ENCODE measurements around the gene METTL15.
"Not testable (repeated sequence)": the region's sequence is repeated elsewhere in the genome, so short reads cannot be mapped to it uniquely, and the experiment has no call there.

DNA sequence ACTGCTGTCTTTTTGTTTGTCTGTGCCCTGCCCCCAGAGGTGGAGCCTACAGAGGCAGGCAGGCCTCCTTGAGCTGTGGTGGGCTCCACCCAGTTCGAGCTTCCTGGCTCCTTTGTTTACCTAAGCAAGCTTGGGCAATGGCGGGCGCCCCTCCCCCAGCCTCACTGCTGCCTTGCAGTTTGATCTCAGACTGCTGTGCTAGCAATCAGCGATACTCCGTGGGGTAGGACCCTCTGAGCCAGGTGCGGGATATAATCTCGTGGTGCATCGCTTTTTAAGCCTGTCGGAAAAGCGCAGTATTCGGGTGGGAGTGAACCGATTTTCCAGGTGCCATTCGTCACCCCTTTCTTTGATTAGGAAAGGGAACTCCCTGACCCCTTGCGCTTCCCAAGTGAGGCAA is 269.9 kb downstream of the METTL15 start:
- TF ChIP-seq, protein P1, sequence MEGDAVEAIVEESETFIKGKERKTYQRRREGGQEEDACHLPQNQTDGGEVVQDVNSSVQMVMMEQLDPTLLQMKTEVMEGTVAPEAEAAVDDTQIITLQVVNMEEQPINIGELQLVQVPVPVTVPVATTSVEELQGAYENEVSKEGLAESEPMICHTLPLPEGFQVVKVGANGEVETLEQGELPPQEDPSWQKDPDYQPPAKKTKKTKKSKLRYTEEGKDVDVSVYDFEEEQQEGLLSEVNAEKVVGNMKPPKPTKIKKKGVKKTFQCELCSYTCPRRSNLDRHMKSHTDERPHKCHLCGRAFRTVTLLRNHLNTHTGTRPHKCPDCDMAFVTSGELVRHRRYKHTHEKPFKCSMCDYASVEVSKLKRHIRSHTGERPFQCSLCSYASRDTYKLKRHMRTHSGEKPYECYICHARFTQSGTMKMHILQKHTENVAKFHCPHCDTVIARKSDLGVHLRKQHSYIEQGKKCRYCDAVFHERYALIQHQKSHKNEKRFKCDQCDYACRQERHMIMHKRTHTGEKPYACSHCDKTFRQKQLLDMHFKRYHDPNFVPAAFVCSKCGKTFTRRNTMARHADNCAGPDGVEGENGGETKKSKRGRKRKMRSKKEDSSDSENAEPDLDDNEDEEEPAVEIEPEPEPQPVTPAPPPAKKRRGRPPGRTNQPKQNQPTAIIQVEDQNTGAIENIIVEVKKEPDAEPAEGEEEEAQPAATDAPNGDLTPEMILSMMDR (IDR thresholded peaks at IDR 0.05; ENCODE audit: control extremely low read depth in 1 of 3, insufficient read depth in 1 of 3, low read depth in 1 of 3, low read length in 3 of 3), result not testable (repeated sequence)
- TF ChIP-seq CEBPB (IDR thresholded peaks at IDR 0.05; ENCODE audit: low read depth, low read length); EZH2 (IDR thresholded peaks at IDR 0.05; ENCODE audit: low read depth, low read length, severe bottlenecking); KDM1A (IDR thresholded peaks at IDR 0.05; ENCODE audit: borderline replicate concordance, low read length): not testable (repeated sequence)
